H1 (cell line): Measurements from ENCODE around the gene VSTM4. TPM values are rescaled to one million over a fixed set of nuclear protein-coding genes. Genes with fewer than 3 reads are reported as not detected.

Experiments used
- CHD1 ChIP-seq: IDR thresholded peaks from 2 replicates; pipeline ENCODE4 v1.6.1; 2012; ENCODE audit warnings: low read depth, low read length, improper control_type of control experiment
- SIN3A ChIP-seq, 2 experiments: IDR thresholded peaks in 1 of 2; conservative IDR thresholded peaks in 1 of 2; 2 replicates each; pipeline ENCODE4 v1.6.1; 2011 to 2012; ENCODE audit warnings: low read length in 2 of 2, improper control_type of control experiment in 1 of 2, low read depth in 1 of 2, mild to moderate bottlenecking in 1 of 2
- polyA plus RNA-seq, 7 experiments: library from polyadenylated mRNA; depleted of rRNA in 3 of 7; stranded (reverse) in 5 of 7; unstranded in 2 of 7; fragments of >200 nt in 5 of 7; fragments of 200-250 nt in 2 of 7; gene quantifications; 1 replicate in 5 of 7; 2 replicates in 1 of 7; 4 replicates in 1 of 7; pipeline versions ENCODE4 v1.2.1 to v1.2.3, GENCODE V29; 2011 to 2013; ENCODE audit warnings: missing spikeins in 2 of 7, mixed read lengths in 2 of 7
- total RNA-seq: library from RNA; stranded (reverse); fragmentation: NEBNext Ultra II Directional; extraction: Animal tissue kit (Norgen Biotek cat#: 25700); gene quantifications from 2 replicates; pipeline ENCODE4 v1.2.1, GENCODE V29; 2021

Gene VSTM4
- total and polyA plus RNA-seq, 2 of the 8 experiments (the other 6 are each of a cell fraction or from before 2014, with no cell fraction given): 0.48 to 0.73 TPM

DNA sequence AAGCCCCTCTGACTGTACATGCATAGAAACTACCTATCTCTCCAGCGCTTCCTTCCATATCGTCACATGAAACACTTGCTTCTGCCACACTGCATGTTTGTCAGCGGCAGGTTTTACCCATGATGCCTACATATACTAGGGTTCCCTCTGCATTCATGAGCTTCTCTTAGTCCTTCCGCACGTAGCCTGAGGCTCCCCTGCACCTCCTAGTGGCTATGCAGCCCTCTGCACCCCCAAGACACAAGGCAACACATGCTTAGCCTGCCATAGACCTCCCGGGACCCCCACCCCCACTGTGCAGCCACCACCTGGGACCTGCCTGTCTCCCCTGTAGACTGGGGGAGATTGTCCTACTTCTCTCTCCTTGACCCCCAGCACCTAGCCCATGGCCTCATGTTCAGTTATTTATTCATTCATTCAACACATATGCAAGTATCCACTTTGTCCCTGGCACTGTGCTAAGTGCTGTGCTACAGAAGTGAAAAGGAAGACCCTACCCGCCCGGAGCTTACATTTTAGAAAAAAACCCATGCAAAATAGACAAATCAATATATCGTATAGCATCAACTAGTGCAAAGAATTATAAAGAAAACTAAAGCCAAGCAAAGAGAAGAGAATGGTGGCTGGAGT lies 49.4 kb upstream of the VSTM4 start (continued):
- TF ChIP-seq SIN3A (conservative IDR thresholded peaks at IDR 0.05 in 1 of 2, IDR thresholded peaks at IDR 0.05 in 1 of 2; ENCODE audit: low read depth in 1 of 2, low read length in 2 of 2) (no peak), CHD1 (no peak)
